ENCODE results near the gene HNRNPA3. TPM values are rescaled to one million over a fixed set of nuclear protein-coding genes. Genes with fewer than 3 reads are reported as not detected.
A peak's percentile ranks its signal among the peaks of the same experiment; 100 is the strongest.

The HNRNPA3 gene
- total and polyA plus RNA-seq, 2 donors (not counting 3 experiments of a cell fraction or from before 2014, with no cell fraction given): 57.5 to 316 TPM

- peaks cover 94% of the 10 kb centered on the region for H3K79me2 ChIP-seq (ENCODE audit: control insufficient read depth, insufficient read depth, low read length)
- dilution Hi-C loops (cut with MboI; ENCODE audit: extremely low pct_ligation_motif_present, low sequenced_read_pairs): no loop called here
- H3K9ac ChIP-seq (replicated peaks; ENCODE audit: extremely low read depth, insufficient read depth, low read length): peak overlapping the region; percentile 4
- H4K20me1 ChIP-seq (replicated peaks; ENCODE audit: control insufficient read depth, extremely low read depth, insufficient read depth, low read length): peaks cover 3% of the 10 kb centered on the region
- ChIA-PET POLR2A (interaction anchor here (1.1 to 1.2 kb wide), 3 partner anchors 14 to 75 kb away, joined by 5 to 6 read pairs (median 5); no protein-coding TSS in a partner anchor), CTCF (interaction anchor here (0.9 to 7.0 kb wide), 7 partner anchors 9 to 75 kb away, joined by 3 to 41 read pairs (median 7); partner anchors contain the start of gene NFE2L2)
- no peaks in the 10 kb centered on the region for H3K36me3 ChIP-seq (ENCODE audit: control insufficient read depth in 2 of 2, extremely low read depth in 1 of 2, insufficient read depth in 2 of 2, low read length in 2 of 2)
- intact Hi-C loops (cut with micrococcal nuclease): loop anchor here (5.0 kb wide), 1 partner anchor 157 kb away; no protein-coding TSS in a partner anchor
- no peaks in the 10 kb centered on the region for H3K27me3 ChIP-seq (ENCODE audit: control insufficient read depth in 2 of 2, insufficient read depth in 2 of 2, low read length in 2 of 2)
- DNase-seq (ENCODE audit: low read depth, low spot score): peak; percentile 75
- no peak overlapping the region for H2AFZ ChIP-seq (ENCODE audit: low read depth, low read length)
- FAIRE-seq: peak; percentile 85
- peak overlapping the region in 1 of 3 experiments; percentile 0 for H3K4me3 ChIP-seq (replicated peaks in 1 of 3; ENCODE audit: insufficient read depth in 1 of 3, low read depth in 1 of 3, low read length in 3 of 3)
- no peaks in the 10 kb centered on the region for H3K9me1 ChIP-seq (replicated peaks; ENCODE audit: control insufficient read depth, extremely low read depth, insufficient read depth, low read length)
- H3K9me3 ChIP-seq (replicated peaks; ENCODE audit: control insufficient read depth, insufficient read depth, low read length): no peaks in the 10 kb centered on the region
- peaks cover 56% of the 10 kb centered on the region for H3K4me1 ChIP-seq (ENCODE audit: control insufficient read depth, extremely low read depth, insufficient read depth, low read length)
- H3K27ac ChIP-seq (ENCODE audit: insufficient read depth, low read depth, low read length): peak overlapping the region; percentile 99
- H3K4me2 ChIP-seq (ENCODE audit: insufficient read depth, low read length): peak overlapping the region; percentile 98
- BruUV-seq (replicated peaks): TSS peak; percentile 23
- TF ChIP-seq GATA2 (IDR thresholded peaks at IDR 0.05; ENCODE audit: insufficient read depth, insufficient read length, low read depth, low read length) (peak; percentile 36), FOS (IDR thresholded peaks at IDR 0.05; ENCODE audit: borderline replicate concordance, insufficient read depth, low read length) (peak; percentile 35), MAX (IDR thresholded peaks at IDR 0.05; ENCODE audit: insufficient read depth, insufficient read length) (no peak), EZH2 (IDR thresholded peaks at IDR 0.05; ENCODE audit: borderline replicate concordance, low read depth, low read length, severe bottlenecking) (no peak), MYC (IDR thresholded peaks at IDR 0.05; ENCODE audit: low read depth, low read length) (no peak)
These were observed 27.5 kb downstream of the HNRNPA3 start for GRCh38 chr2:177239932-177240630.

GRCh38 chr2:177241711-177242120 is 29.1 kb downstream of the HNRNPA3 start:
- H3K27me3 ChIP-seq (ENCODE audit: control insufficient read depth in 2 of 2, insufficient read depth in 2 of 2, low read length in 2 of 2): no peaks in the 10 kb centered on the region
- FAIRE-seq (no peak), DNase-seq (ENCODE audit: low read depth, low spot score) (no peak)
- CTCF ChIA-PET: interaction anchor here (0.6 to 7.0 kb wide), 4 partner anchors 11 to 77 kb away, joined by 3 to 41 read pairs (median 20); partner anchors contain the start of gene NFE2L2
- no peaks in the 10 kb centered on the region for H3K9me3 ChIP-seq (replicated peaks; ENCODE audit: control insufficient read depth, insufficient read depth, low read length)
- H3K79me2 ChIP-seq (ENCODE audit: control insufficient read depth, insufficient read depth, low read length): peaks cover 93% of the 10 kb centered on the region
- H3K4me1 ChIP-seq (ENCODE audit: control insufficient read depth, extremely low read depth, insufficient read depth, low read length): peaks cover 68% of the 10 kb centered on the region
- peak overlapping the region; percentile 91 for H3K9ac ChIP-seq (replicated peaks; ENCODE audit: extremely low read depth, insufficient read depth, low read length)
- H3K27ac ChIP-seq (ENCODE audit: insufficient read depth, low read depth, low read length): peak overlapping the region; percentile 99
- dilution Hi-C loops (cut with MboI; ENCODE audit: extremely low pct_ligation_motif_present, low sequenced_read_pairs): no loop called here
- H3K9me1 ChIP-seq (replicated peaks; ENCODE audit: control insufficient read depth, extremely low read depth, insufficient read depth, low read length): no peaks in the 10 kb centered on the region
- no TSS peak for BruUV-seq (replicated peaks)
- no peak overlapping the region for H2AFZ ChIP-seq (ENCODE audit: low read depth, low read length)
- POLR2A ChIA-PET: no interaction called here
- TF ChIP-seq EZH2 (IDR thresholded peaks at IDR 0.05; ENCODE audit: borderline replicate concordance, low read depth, low read length, severe bottlenecking): no peak
- peak; percentile 51 for TF ChIP-seq GATA2 (IDR thresholded peaks at IDR 0.05; ENCODE audit: insufficient read depth, insufficient read length, low read depth, low read length)
- peak; percentile 32 for TF ChIP-seq FOS (IDR thresholded peaks at IDR 0.05; ENCODE audit: borderline replicate concordance, insufficient read depth, low read length)
- H3K4me3 ChIP-seq (replicated peaks in 1 of 3; ENCODE audit: insufficient read depth in 1 of 3, low read depth in 1 of 3, low read length in 3 of 3): peak overlapping the region in 1 of 3 experiments; percentile 49
- H3K36me3 ChIP-seq (ENCODE audit: control insufficient read depth in 2 of 2, extremely low read depth in 1 of 2, insufficient read depth in 2 of 2, low read length in 2 of 2): no peaks in the 10 kb centered on the region
- intact Hi-C loops (cut with micrococcal nuclease): loop anchor here (1.0 to 5.0 kb wide), 5 partner anchors 11 to 156 kb away; no protein-coding TSS in a partner anchor
- peak overlapping the region; percentile 98 for H3K4me2 ChIP-seq (ENCODE audit: insufficient read depth, low read length)
- peaks cover 3% of the 10 kb centered on the region for H4K20me1 ChIP-seq (replicated peaks; ENCODE audit: control insufficient read depth, extremely low read depth, insufficient read depth, low read length)

Measured in endothelial cell of umbilical vein (primary cell).